ENCODE results near the gene RAP1GAP. TPM values are rescaled to one million over a fixed set of nuclear protein-coding genes. Genes with fewer than 3 reads are reported as not detected.

Gene RAP1GAP
- polyA plus RNA-seq, 2 of the 4 experiments (the other 2 are of a cell fraction) = 5.4 to 16.7 TPM

DNA sequence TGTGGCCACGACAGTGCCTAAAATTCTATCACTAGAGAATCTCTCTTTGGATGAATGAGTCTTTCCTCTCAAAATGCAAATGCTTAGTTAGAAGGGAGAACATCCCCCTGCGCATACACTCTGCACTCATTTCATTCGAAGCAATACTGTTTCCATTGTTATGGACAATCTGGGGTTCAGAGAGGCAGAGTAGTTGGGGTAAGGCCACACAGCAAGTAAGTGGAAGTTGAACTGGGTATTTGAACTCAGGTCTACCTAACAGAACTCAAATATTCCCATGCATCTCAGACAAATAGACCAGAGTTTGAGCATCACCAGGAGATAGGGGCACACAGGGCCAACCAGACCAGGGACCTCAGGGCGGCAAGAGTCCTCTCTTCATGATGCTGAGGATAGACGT lies 25.5 kb downstream of the RAP1GAP start:
- 89% methylated on average over 5 of the region's 5 CpGs for WGBS (ENCODE audit: missing lambda C conversion rate)
- ChIA-PET CTCF (interaction anchor here (5.7 kb wide), 1 partner anchor 15 kb away, joined by 29 read pairs; no protein-coding TSS in a partner anchor), POLR2A (no interaction called here)
- H3K27ac ChIP-seq = no peak overlapping the region
- TF ChIP-seq ZFP36 (IDR thresholded peaks at IDR 0.05; ENCODE audit: borderline replicate concordance, partially characterized antibody) (peak; percentile 18), POLR2A (IDR thresholded peaks at IDR 0.05; ENCODE audit: low read length) (no peak)
- ATAC-seq (no peak), DNase-seq (ENCODE audit: low read depth in 1 of 2, low spot score in 1 of 2) (no peak), FAIRE-seq (no peak)
- H3K4me3 ChIP-seq = no peak overlapping the region
- no peaks in the 10 kb centered on the region for H3K9me3 ChIP-seq
- no peak overlapping the region for H3K4me2 ChIP-seq
- H3K4me1 ChIP-seq = peaks cover 29% of the 10 kb centered on the region

DNA sequence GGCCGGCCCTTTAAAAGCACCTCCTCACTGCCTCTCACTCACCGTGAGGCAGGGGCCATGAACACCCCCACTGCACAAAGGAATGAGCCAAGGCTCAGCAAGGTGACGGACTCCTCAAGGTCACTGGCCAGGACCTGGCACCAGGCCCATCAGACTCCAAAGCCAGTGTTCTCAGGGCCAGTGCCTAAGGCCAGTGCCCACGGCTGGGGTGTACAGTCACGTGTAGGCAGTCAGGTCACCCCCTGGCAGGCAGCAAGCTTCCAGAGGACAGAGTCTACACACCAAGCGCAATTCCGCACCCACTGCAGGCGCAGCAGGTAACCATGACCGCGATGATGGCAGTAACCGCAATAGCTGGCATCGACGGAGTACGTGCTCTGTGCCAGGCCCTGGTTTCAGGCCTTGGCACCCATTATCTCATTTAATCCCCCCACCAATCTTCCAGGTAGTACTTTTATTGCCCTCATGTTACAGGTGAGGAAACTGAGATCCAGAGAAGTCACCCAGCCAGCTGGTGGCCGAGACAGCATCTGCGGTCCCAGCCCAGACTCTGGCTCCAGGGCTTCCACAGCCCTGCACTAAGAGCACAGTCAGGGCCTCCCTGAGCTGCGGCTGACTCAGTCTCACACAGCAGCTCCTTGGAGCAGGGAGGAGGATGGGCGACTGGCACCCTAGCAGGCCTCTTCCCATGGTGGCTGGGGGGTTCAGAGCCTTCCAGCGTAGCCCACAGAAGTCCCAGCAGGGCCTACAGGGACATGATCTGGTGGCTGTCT lies 27.0 kb downstream of the RAP1GAP start:
- WGBS (ENCODE audit: missing lambda C conversion rate) = 70% methylated on average over 10 of the region's 19 CpGs
- CTCF ChIA-PET = interaction anchor here (1.2 kb wide), 2 partner anchors 15 to 17 kb away, joined by 6 read pairs; no protein-coding TSS in a partner anchor
- Histone ChIP-seq H3K9me3 (no peaks in the 10 kb centered on the region), H3K4me3 (no peak overlapping the region), H3K27ac (peak overlapping the region in 1 of 2 experiments; percentile 63; a peak in 3 of 6 replicates), H3K4me1 (peaks cover 37% of the 10 kb centered on the region), H3K4me2 (no peak overlapping the region)
- ATAC-seq (no peak), FAIRE-seq (no peak), DNase-seq (ENCODE audit: low read depth in 1 of 2, low spot score in 1 of 2) (no peak)
- POLR2A ChIA-PET = no interaction called here
- TF ChIP-seq RFX5 (IDR thresholded peaks at IDR 0.05) (no peak), ZFP36 (IDR thresholded peaks at IDR 0.05; ENCODE audit: borderline replicate concordance, partially characterized antibody) (no peak), TFCP2L1 (CRISPR knock-in tag; IDR thresholded peaks at IDR 0.05) (no peak), KDM5A (IDR thresholded peaks at IDR 0.05) (no peak), NPAS2 (CRISPR knock-in tag; IDR thresholded peaks at IDR 0.05; ENCODE audit: borderline replicate concordance) (no peak)
- TF ChIP-seq, protein P1, sequence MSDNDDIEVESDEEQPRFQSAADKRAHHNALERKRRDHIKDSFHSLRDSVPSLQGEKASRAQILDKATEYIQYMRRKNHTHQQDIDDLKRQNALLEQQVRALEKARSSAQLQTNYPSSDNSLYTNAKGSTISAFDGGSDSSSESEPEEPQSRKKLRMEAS (IDR thresholded peaks at IDR 0.05) = no peak
- TF ChIP-seq, protein P2, sequence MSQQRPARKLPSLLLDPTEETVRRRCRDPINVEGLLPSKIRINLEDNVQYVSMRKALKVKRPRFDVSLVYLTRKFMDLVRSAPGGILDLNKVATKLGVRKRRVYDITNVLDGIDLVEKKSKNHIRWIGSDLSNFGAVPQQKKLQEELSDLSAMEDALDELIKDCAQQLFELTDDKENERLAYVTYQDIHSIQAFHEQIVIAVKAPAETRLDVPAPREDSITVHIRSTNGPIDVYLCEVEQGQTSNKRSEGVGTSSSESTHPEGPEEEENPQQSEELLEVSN (IDR thresholded peaks at IDR 0.05; ENCODE audit: borderline replicate concordance, low read depth) = no peak
- TF ChIP-seq, protein P3, sequence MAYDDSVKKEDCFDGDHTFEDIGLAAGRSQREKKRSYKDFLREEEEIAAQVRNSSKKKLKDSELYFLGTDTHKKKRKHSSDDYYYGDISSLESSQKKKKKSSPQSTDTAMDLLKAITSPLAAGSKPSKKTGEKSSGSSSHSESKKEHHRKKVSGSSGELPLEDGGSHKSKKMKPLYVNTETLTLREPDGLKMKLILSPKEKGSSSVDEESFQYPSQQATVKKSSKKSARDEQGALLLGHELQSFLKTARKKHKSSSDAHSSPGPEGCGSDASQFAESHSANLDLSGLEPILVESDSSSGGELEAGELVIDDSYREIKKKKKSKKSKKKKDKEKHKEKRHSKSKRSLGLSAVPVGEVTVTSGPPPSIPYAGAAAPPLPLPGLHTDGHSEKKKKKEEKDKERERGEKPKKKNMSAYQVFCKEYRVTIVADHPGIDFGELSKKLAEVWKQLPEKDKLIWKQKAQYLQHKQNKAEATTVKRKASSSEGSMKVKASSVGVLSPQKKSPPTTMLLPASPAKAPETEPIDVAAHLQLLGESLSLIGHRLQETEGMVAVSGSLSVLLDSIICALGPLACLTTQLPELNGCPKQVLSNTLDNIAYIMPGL (CRISPR knock-in tag; IDR thresholded peaks at IDR 0.05; ENCODE audit: borderline replicate concordance) = no peak

DNA sequence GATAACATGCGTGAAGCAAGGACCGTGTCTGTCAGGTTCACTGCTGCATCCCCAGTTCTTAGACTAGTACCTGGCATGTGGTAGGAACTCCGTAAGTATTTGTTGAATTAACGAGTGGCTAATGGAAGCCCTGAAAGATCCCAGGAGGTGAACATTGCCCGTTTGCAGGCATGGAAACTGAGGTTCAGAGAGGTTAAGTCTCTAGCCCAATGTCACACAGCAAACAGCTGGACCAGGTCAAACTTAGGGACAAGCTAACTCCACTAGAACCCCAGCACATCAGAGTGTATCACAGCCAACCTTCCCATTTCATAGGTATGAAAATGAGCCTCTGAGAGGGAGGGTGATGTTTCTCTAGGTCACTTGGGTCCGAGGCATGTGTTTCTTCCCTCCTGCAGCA lies 27.6 kb downstream of the RAP1GAP start:
- Histone ChIP-seq H3K4me3 (no peak overlapping the region), H3K9me3 (no peaks in the 10 kb centered on the region), H3K4me2 (no peak overlapping the region), H3K4me1 (peaks cover 37% of the 10 kb centered on the region), H3K27ac (peak overlapping the region in 1 of 2 experiments; percentile 63; a peak in 3 of 6 replicates)
- ChIA-PET CTCF (interaction anchor here (1.0 to 1.2 kb wide), 3 partner anchors 12 to 17 kb away, joined by 3 to 6 read pairs (median 6); no protein-coding TSS in a partner anchor), POLR2A (no interaction called here)
- FAIRE-seq (no peak), ATAC-seq (no peak), DNase-seq (ENCODE audit: low read depth in 1 of 2, low spot score in 1 of 2) (no peak)
- 76% methylated on average over 6 of the region's 6 CpGs for WGBS (ENCODE audit: missing lambda C conversion rate)
- no peak for TF ChIP-seq MAZ (IDR thresholded peaks at IDR 0.05; ENCODE audit: borderline replicate concordance, low read depth, low read length)
- peak; percentile 58 for TF ChIP-seq ZFP36 (IDR thresholded peaks at IDR 0.05; ENCODE audit: borderline replicate concordance, partially characterized antibody)
- no peak for TF ChIP-seq HOXA7 (CRISPR knock-in tag; IDR thresholded peaks at IDR 0.05)
- TF ChIP-seq EHMT2 (IDR thresholded peaks at IDR 0.05; ENCODE audit: low read depth) = no peak
- TF ChIP-seq FOSL2 (IDR thresholded peaks at IDR 0.05) = no peak
- no peak for TF ChIP-seq FOSL2 (CRISPR knock-in tag; IDR thresholded peaks at IDR 0.05)

DNA sequence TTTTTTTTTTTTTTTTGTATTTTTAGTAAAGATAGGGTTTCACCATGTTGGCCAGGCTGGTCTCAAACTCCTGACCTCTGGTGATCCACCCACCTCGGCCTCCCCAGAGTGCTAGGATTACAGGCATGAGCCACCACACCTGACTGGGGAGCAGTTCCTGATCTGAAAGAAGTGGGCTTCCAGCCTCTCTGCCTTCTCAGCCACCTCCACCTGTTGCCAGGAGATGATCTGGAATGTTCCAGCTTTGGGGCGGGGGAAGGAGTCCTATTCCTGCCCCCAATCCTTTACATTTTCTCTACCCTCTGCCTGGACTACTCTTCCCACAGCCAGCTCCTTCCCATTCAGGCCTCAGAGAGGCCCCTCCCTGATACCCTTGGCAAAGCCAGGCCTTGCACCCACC lies 28.1 kb downstream of the RAP1GAP start:
- H3K4me1 ChIP-seq = peaks cover 37% of the 10 kb centered on the region
- no peak overlapping the region for H3K4me2 ChIP-seq
- no peak overlapping the region for H3K4me3 ChIP-seq
- ChIA-PET CTCF (interaction anchor here (1.0 to 1.2 kb wide), 2 partner anchors 11 to 17 kb away, joined by 3 to 6 read pairs; no protein-coding TSS in a partner anchor), POLR2A (no interaction called here)
- ATAC-seq = no peak
- WGBS (ENCODE audit: missing lambda C conversion rate) = 92% methylated on average over 2 of the region's 2 CpGs
- H3K9me3 ChIP-seq = no peaks in the 10 kb centered on the region
- FAIRE-seq = no peak
- DNase-seq (ENCODE audit: low read depth in 1 of 2, low spot score in 1 of 2) = no peak
- peak overlapping the region in 1 of 2 experiments; percentile 35; a peak in 1 of 6 replicates for H3K27ac ChIP-seq
- TF ChIP-seq JUNB (IDR thresholded peaks at IDR 0.05) (no peak), ESRRA (IDR thresholded peaks at IDR 0.05; ENCODE audit: borderline replicate concordance, low read length) (no peak), POLR2AphosphoS2 (conservative IDR thresholded peaks at IDR 0.05; ENCODE audit: low read length) (no peak), TFCP2L1 (CRISPR knock-in tag; IDR thresholded peaks at IDR 0.05) (no peak), NFE2L2 (conservative IDR thresholded peaks at IDR 0.05; ENCODE audit: low read length) (no peak), JUN (IDR thresholded peaks at IDR 0.05) (no peak), POLR2A (IDR thresholded peaks at IDR 0.05; ENCODE audit: low read length) (no peak), NPAS2 (CRISPR knock-in tag; IDR thresholded peaks at IDR 0.05; ENCODE audit: borderline replicate concordance) (no peak), MAZ (IDR thresholded peaks at IDR 0.05; ENCODE audit: borderline replicate concordance, low read depth, low read length) (no peak)
- TF ChIP-seq, protein P4, sequence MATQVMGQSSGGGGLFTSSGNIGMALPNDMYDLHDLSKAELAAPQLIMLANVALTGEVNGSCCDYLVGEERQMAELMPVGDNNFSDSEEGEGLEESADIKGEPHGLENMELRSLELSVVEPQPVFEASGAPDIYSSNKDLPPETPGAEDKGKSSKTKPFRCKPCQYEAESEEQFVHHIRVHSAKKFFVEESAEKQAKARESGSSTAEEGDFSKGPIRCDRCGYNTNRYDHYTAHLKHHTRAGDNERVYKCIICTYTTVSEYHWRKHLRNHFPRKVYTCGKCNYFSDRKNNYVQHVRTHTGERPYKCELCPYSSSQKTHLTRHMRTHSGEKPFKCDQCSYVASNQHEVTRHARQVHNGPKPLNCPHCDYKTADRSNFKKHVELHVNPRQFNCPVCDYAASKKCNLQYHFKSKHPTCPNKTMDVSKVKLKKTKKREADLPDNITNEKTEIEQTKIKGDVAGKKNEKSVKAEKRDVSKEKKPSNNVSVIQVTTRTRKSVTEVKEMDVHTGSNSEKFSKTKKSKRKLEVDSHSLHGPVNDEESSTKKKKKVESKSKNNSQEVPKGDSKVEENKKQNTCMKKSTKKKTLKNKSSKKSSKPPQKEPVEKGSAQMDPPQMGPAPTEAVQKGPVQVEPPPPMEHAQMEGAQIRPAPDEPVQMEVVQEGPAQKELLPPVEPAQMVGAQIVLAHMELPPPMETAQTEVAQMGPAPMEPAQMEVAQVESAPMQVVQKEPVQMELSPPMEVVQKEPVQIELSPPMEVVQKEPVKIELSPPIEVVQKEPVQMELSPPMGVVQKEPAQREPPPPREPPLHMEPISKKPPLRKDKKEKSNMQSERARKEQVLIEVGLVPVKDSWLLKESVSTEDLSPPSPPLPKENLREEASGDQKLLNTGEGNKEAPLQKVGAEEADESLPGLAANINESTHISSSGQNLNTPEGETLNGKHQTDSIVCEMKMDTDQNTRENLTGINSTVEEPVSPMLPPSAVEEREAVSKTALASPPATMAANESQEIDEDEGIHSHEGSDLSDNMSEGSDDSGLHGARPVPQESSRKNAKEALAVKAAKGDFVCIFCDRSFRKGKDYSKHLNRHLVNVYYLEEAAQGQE (IDR thresholded peaks at IDR 0.05) = no peak
- TF ChIP-seq, protein P5, sequence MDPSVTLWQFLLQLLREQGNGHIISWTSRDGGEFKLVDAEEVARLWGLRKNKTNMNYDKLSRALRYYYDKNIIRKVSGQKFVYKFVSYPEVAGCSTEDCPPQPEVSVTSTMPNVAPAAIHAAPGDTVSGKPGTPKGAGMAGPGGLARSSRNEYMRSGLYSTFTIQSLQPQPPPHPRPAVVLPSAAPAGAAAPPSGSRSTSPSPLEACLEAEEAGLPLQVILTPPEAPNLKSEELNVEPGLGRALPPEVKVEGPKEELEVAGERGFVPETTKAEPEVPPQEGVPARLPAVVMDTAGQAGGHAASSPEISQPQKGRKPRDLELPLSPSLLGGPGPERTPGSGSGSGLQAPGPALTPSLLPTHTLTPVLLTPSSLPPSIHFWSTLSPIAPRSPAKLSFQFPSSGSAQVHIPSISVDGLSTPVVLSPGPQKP (IDR thresholded peaks at IDR 0.05; ENCODE audit: low read depth, low read length) = no peak

Data from A549 (cell line).